ENCODE measurements around the gene FAM50A. TPM values are rescaled to one million over a fixed set of nuclear protein-coding genes. Genes with fewer than 3 reads are reported as not detected.

FAM50A gene
- total RNA-seq, 1 donor from 2014 or later, result 92.2 TPM

DNA sequence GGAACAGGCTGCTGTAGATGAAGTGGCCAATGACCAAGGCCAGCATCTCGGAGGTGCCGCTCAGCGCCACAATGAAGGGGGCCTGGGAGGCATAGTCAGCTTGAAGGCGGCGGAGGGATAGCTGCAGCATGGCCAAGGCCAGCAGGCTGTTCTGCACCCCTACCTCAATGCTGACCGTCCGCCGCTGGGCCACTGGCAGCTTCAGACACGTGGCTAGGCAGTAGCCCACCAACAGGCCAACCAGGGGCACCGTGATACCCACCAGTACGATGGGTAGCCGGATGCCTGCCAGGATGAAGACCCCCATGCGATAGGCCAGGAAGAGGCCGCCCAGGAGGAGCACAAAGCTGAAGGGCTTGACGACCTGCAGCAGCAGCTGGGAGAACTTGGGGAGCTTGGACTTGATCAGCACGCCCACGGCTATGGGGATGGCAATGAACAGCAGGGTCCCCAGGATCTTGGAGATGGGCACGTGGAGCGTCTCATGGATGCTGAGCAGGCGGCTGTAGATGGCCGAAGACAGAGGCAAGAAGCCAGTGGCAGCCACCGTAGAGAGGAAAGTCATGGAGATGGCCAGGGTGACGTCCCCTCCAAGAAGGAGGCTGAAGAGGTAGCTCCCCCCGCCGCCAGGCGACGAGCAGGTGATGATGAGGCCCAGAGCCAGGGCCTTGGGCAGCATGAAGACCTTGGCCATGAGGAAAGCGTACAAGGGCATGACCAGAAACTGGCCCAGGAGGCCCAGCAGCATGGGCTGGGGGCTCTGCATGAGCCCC, 43.8 kb downstream of the FAM50A start:
- DNase-seq (ENCODE audit: extremely low spot score, unreplicated experiment), result no peak
- Mint-ChIP-seq H3K36me3 (ENCODE audit: unreplicated experiment) (no peaks in the 10 kb centered on the region), H3K27me3 (ENCODE audit: unreplicated experiment) (no peaks in the 10 kb centered on the region), H3K9me3 (ENCODE audit: unreplicated experiment) (no peaks in the 10 kb centered on the region), H3K4me1 (ENCODE audit: unreplicated experiment) (peaks cover 17% of the 10 kb centered on the region), H3K4me3 (ENCODE audit: unreplicated experiment) (peak overlapping the region; percentile 22), H3K27ac (ENCODE audit: unreplicated experiment) (no peak overlapping the region)
- no peak for TF ChIP-seq CTCF (IDR thresholded peaks at IDR 0.05)

GRCh38 chrX:154488336-154489075, 44.6 kb downstream of the FAM50A start:
- no peak for TF ChIP-seq CTCF (IDR thresholded peaks at IDR 0.05)
- Mint-ChIP-seq H3K4me1 (ENCODE audit: unreplicated experiment) (peaks cover 17% of the 10 kb centered on the region), H3K36me3 (ENCODE audit: unreplicated experiment) (no peaks in the 10 kb centered on the region), H3K9me3 (ENCODE audit: unreplicated experiment) (no peaks in the 10 kb centered on the region), H3K27me3 (ENCODE audit: unreplicated experiment) (no peaks in the 10 kb centered on the region), H3K4me3 (ENCODE audit: unreplicated experiment) (no peak overlapping the region), H3K27ac (ENCODE audit: unreplicated experiment) (no peak overlapping the region)
- DNase-seq (ENCODE audit: extremely low spot score, unreplicated experiment), result no peak

GRCh38 chrX:154489182-154489581, 45.2 kb downstream of the FAM50A start:
- H3K27ac Mint-ChIP-seq (ENCODE audit: unreplicated experiment), result no peak overlapping the region
- peaks cover 17% of the 10 kb centered on the region for H3K4me1 Mint-ChIP-seq (ENCODE audit: unreplicated experiment)
- no peaks in the 10 kb centered on the region for H3K27me3 Mint-ChIP-seq (ENCODE audit: unreplicated experiment)
- peak overlapping the region; percentile 78 for H3K4me3 Mint-ChIP-seq (ENCODE audit: unreplicated experiment)
- no peak for TF ChIP-seq CTCF (IDR thresholded peaks at IDR 0.05)
- DNase-seq (ENCODE audit: extremely low spot score, unreplicated experiment), result no peak
- H3K9me3 Mint-ChIP-seq (ENCODE audit: unreplicated experiment), result no peaks in the 10 kb centered on the region
- H3K36me3 Mint-ChIP-seq (ENCODE audit: unreplicated experiment), result no peaks in the 10 kb centered on the region

DNA sequence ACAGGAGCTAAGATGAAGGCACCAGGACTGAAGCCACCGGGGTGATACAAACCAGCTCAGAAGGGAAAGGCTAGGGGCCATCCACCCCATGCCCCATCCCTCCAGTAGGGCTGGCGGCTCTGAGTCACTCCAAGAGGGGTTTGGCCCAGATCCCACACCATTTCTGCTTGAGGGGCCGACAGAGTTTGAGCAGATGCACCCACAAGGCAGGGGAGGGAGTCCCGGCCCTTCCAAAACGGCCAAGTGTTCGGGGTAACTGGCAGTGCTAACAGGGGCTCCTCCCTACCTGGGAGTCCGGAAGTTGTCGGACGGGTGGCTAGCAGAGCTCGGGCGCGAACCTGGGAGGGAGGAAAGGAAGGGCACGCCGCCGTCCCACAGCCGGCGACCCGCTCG, 46.1 kb downstream of the FAM50A start:
- Mint-ChIP-seq H3K4me3 (ENCODE audit: unreplicated experiment) (peak overlapping the region; percentile 78), H3K9me3 (ENCODE audit: unreplicated experiment) (no peaks in the 10 kb centered on the region), H3K27ac (ENCODE audit: unreplicated experiment) (peak overlapping the region; percentile 63), H3K4me1 (ENCODE audit: unreplicated experiment) (peaks cover 17% of the 10 kb centered on the region), H3K36me3 (ENCODE audit: unreplicated experiment) (no peaks in the 10 kb centered on the region), H3K27me3 (ENCODE audit: unreplicated experiment) (no peaks in the 10 kb centered on the region)
- no peak for TF ChIP-seq CTCF (IDR thresholded peaks at IDR 0.05)
- no peak for DNase-seq (ENCODE audit: extremely low spot score, unreplicated experiment)

DNA sequence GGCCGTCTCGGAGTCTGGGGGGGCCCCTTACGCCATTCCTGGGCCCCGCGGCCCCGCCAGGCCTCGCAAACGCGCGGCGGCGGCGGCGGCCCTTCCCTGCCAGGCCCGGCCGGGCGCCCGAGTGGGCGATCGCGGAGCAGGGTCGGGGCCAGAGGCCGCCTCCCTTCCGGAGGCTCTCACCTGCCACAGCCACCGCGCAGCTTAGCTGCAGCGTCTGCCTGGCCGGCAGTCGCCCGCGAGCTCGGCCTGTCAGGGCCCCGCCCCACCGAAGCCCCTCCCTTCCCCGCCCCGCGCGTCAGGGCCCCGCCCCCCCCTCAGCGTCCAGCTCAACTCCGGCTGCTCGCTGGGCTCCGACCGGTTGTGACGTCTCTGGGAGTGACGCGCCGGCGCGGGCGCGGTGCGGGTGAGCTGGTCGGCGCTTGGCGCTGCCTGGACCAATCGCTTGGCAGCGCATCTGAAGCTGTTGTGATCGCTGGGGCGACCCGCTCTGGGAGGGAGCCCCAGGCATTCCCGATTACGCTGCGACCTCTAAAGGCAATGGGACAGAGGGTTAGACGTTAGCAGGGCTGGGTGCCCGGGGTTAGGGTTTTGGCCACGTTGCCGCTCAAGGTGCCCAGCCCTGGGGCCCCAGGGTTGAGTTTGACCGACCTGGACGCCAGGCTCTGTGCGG, 46.6 kb downstream of the FAM50A start, which contains the start of gene SLC10A3:
Gene SLC10A3 (minus strand): TSS at position 216 of the 670 bp plus-strand sequence. CDS start 1,689 bp downstream, outside the sequence.
- Mint-ChIP-seq H3K4me3 (ENCODE audit: unreplicated experiment) (peak within 1 kb of the TSS; percentile 86), H3K4me1 (ENCODE audit: unreplicated experiment) (peaks cover 17% of the 10 kb centered on the region), H3K27ac (ENCODE audit: unreplicated experiment) (peak within 1 kb of the TSS; percentile 93), H3K27me3 (ENCODE audit: unreplicated experiment) (no peaks in the 10 kb centered on the region), H3K36me3 (ENCODE audit: unreplicated experiment) (no peaks in the 10 kb centered on the region), H3K9me3 (ENCODE audit: unreplicated experiment) (no peaks in the 10 kb centered on the region)
- DNase-seq (ENCODE audit: extremely low spot score, unreplicated experiment), result peak; percentile 97
- no peak for TF ChIP-seq CTCF (IDR thresholded peaks at IDR 0.05)

Data from osteocyte (in vitro differentiated cells).